HG03108 (cell line): Measurements from ENCODE around the gene ADGRV1.
"Not testable (repeated sequence)": the region's sequence is repeated elsewhere in the genome, so short reads cannot be mapped to it uniquely, and the experiment has no call there.

Experiments
- ATAC-seq: cut with Tn5 transposase; IDR thresholded peaks from one replicate; pipeline ENCODE4 v1.9.1; 2021; ENCODE audit warnings: moderate library complexity; ENCODE audit not compliant: unreplicated experiment

ADGRV1 gene

DNA sequence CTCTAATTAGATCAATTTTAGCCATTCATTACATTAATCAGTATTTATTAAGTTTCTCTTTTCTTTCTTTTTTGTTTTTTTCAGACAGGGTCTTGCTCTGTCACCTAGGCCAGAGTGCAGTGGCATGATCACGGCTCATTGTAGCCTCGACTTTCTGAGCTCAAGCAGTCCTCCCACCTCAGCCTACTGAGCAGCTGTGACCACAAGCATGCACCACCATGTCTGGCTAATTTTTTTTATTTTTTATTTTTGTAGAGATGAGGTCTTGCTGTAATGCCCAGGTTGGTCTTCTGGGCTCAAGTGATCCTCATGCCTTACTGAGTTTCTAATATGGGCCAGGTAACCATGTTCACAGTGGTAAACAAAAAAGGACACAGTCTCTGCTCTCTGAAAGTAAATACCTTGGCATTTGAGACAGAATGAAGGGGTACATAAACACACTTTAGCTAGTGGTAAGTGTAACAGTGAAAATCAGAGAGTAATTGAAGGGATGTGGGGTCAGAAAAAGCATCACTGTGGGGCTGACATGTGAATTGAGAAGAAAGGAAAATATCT, 336.3 kb downstream of the ADGRV1 start:
- no peak for ATAC-seq

GRCh38 chr5:90897618-90898017, 339.0 kb downstream of the ADGRV1 start:
- no peak for ATAC-seq

DNA sequence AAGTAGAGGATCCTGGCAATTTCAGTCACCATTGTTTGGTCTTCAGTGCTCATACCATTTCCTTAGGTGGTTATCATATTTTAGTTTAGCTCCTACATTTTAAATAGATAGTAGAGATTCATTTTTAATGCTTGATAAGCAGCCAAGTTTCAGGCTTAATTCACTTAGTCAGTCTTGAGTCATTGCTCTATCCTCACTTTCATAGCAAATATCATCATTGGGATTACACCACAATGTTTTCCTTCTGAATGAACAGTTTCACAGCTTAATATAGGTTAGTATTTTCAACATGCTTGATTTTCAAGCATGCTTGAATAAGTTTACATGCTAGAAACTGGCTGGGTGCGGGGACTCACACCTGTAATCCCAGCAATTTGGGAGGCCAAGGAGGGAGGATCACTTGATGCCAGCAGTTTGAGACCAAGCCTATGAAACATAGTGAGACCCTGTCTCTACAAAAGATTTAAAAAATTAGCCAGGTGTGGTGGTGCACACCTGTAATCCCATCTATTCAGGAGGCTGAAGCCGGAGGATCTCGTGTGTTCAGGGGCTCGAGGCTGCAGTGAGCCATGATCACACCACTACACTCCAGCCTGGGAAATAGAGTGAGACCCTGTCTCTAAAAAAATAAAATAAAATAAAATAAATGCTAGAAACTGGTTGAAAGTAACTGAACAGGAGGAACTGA, 339.9 kb downstream of the ADGRV1 start:
- ATAC-seq: no peak

DNA sequence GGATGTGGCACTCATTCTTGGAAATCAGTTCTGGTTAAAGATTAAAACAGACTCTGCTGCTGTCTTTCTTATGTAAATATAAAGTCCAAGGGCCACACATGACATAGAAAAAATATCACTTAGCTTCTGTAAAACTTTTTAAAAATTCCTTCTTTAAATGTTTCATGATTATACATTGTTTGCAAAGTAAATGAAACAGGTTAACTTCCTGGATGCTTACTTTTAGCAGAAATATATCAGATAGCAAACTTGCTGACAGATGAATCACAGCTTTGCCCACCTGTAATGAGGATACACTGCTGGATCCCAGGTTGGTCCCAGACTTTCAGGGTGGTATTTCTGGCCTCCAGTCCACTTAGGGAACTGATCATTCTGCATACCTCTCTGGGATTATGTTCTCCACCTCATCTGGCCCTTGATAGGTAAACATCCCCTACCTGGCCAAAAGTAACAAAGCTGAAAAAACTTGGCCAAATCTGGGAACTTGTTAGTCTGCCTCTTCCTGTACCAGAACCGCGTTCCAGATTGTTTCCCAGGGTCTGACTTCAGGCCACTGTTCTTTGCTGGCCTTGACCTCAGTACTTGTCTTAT, 340.5 kb downstream of the ADGRV1 start:
- ATAC-seq: no peak

DNA sequence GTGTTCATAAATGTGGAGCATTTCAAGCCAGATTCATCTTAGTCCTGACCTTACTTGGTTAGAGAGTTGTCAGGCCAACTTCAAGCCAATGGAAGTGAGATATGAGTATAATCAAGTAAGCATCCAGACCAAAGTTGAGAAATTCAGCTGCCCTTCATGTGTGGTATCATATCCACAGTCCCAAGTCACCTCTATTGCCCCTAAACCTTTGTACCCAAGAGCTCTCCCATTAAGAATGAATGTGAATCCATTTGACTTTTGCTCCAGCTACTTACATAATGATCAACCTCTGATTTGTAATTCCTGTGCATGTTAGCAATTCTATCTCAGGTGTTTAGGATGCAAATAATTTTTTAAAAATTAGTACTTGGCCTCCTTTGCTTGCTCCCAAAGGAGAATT, 342.7 kb downstream of the ADGRV1 start:
- no peak for ATAC-seq

DNA sequence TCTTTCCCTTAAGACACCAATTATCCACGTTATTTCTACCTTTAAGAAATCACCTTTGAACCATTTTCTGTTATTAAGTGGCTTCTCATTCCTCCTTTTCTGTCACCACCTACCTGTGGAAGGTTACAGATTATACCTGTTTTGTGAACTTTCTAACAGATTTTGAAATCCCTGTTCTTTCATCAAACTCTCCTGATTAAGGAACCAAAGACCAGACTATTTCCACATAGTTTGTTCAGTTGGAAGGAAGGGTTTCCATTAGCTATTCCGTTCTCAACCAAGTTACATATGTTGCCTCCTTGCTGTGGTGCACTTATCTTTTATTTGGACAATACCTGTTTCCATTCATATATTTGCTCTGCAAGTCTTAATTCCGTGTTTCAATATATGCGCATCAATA, 343.6 kb downstream of the ADGRV1 start:
- no peak for ATAC-seq

DNA sequence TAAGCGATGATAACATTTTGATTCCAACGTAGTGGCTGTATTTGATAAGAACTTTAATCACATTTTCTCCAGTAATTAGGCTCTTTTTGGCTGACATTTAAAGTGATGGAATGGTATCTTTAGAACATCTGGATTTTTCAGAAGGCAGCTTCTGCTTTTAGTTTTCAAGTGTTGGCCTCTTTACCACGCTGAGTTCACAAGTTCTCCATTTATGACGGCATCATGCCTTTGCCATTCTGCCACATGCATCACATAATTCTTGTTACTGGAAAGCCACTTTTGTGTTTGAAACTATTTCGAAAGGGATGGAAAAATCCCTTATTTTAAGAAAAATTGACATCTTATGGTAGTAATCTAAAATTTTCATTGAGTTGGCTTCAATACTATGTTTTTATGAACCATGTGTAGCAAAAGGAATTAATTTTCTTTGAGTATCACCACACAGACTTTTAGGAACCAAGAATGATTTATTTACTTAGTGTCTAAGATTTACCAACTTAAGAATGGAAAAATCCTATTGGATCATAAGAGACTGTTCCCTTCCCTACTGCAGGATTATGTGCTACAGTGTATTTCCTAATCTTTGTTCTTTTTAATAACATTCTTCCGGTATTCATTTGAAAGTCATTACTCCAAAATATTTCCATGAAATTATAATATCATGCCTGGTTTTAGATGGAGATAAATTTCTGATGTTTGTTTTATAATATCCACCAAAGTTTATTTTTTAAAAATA, 344.2 kb downstream of the ADGRV1 start:
- ATAC-seq: no peak

DNA sequence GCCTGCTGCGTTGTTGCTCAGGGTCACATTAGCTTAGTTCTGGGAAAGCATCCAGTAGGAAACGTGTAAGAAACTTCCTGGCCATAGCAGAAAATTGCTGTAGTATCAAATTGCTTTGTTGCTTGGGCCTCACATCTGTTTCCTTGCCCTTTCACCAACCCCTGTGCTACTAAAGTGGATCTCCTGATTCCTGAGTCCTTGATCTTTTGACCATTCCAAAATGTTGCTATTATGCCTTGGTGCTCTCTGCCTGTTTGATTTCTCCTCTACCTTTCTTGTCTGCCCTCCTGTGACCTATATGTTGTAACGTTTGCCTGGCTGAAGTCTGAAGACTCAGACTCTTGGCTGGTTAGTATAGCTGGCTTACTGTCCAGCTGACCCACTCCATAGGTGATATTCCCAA, 350.5 kb downstream of the ADGRV1 start:
- ATAC-seq: no peak

DNA sequence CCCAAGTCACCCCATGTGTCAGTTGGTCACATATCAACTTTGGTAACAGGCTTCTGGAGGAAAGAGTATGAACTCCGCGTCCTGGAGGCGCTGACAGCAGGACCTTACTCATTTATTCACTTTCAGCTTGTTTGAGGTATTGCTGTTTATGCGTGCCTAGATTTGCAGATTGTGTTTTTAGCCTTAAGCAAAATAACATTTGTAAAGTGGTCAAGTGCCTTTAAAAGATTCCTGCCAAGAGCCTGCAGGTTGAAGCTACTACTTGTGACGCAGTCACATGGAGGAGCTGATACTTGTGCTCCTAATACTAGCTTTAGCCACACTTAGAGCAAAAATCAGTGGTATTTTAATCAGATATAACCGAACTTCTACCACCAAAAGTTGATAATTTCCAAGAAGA, 351.3 kb downstream of the ADGRV1 start:
- no peak for ATAC-seq

- no peak for ATAC-seq
Measured at GRCh38 chr5:90911169-90911568, 352.6 kb downstream of the ADGRV1 start.

DNA sequence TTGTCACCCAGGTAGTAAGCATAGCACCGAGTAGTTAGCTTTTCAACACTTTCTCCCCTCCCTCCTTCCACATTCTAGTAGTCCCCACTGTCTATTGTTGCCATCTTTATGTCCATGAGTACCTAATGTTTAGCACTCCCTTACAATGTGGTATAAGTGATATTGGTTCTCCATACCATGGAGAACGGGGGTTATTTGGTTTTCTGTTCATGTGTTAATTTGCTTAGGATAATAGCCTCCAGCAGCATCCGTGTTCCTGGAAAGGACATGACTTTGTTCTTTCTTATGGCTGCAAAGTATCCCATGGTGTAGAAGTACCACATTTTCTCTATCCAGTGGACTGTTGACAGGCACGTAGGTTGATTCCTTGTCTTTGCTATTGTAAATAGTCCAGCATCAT, 353.9 kb downstream of the ADGRV1 start:
- no peak for ATAC-seq

- ATAC-seq: no peak
Measured at GRCh38 chr5:90915393-90915792, 356.8 kb downstream of the ADGRV1 start.

DNA sequence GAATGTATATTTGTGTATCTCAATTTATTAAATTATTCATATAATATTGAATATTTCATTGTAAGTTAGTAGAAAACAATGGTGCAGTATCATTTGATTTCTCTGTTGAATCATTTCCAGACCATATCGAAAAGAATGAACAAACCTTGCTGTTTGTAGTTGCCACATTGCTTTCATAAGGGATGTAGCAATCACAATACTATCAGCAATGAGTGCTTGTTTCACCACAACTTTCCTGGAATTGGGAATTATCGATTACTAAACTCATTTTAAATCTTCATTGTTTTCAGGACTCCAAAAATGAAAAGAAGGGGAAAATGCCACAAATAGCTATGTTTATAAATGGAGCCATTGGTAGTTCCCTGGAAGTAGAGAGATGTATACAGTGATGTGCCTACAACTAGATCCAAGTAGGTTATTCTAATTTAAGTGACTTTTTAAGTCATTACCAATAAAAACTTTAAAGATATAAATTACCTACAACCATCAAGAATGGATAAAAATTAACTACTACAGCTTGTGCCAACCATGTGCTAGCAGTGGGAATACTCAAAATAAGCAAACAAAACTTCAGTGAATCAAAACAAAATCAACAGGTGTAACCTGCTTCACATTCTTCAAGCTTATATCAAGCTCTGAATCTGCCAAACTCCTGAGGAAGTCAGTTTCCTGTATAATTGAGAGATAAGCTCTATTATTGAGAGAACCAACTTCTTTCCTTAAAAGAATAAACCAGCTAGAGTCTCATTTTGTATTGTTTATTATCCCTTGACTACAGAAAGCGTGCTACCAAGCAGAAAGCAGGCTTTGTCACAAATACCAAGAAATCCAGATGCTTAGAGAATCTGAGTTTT, 358.6 kb downstream of the ADGRV1 start:
- ATAC-seq: no peak

GRCh38 chr5:90917928-90918668, 359.5 kb downstream of the ADGRV1 start:
- ATAC-seq: no peak

GRCh38 chr5:90921418-90921973, 362.9 kb downstream of the ADGRV1 start:
- no peak for ATAC-seq

DNA sequence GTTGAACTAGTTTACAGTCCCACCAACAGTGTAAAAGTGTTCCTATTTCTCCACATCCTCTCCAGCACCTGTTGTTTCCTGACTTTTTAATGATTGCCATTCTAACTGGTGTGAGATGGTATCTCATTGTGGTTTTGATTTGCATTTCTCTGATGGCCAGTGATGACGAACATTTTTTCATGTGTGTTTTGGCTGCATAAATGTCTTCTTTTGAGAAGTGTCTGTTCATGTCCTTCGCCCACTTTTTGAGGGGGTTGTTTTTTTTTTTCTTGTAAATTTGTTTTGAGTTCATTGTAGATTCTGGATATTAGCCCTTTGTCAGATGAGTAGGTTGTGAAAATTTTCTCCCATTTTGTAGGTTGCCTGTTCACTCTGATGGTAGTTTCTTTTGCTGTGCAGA, 365.6 kb downstream of the ADGRV1 start:
- ATAC-seq: not testable (repeated sequence)

GRCh38 chr5:90929013-90929839, 370.6 kb downstream of the ADGRV1 start:
- not testable (repeated sequence) for ATAC-seq

- no peak for ATAC-seq
Measured at GRCh38 chr5:90930062-90930461, 371.5 kb downstream of the ADGRV1 start.

DNA sequence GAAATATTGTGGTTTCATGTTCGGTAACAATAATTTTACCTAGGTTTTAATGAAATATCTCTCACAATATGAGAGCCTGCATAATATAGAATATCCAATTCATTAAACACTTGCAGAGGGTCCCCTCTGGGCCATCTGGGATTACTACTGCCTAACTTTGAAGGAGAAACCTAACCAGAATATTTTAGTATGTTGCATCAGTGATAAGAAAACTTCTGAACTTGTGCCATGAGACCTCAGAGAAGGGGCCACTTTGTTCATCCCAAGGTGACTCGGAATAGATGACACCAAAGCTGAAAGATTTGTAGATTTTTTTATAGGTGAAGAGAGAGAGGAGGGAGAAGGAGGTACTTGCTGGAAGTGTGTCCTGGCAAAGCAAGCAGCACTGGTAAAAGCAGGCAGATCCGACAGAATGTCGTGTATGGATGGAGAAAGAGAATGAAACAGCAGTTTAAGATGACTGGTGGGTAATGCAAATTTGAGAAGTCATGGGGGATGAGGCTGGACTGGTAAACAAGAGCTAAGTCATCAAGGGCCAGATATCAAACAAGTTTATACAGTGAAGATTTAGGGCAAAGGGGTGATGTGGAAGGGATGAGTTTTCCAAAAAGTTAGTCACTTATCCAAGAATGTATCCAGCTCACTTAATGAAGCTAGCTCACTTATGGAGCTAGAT, 372.3 kb downstream of the ADGRV1 start:
- ATAC-seq: no peak
